Mucosa of descending colon (tissue), 3 donors: ENCODE results near the gene TMIE. TPM values are rescaled to one million over a fixed set of nuclear protein-coding genes. Genes with fewer than 3 reads are reported as not detected.
A peak's percentile ranks its signal among the peaks of the same experiment; 100 is the strongest.

Source experiments
- ATAC-seq: fragments of 200-7000 bp; cut with Tn5 transposase; one replicate; pipeline ENCODE4 v1.9.1; 2020; ENCODE audit warnings: mild to moderate bottlenecking, moderate library complexity
- DNase-seq, 3 donors: peaks; one replicate each; pipeline ENCODE4 v3.0.0-alpha.2; 2020
- H3K36me3 ChIP-seq: fragments of 200-600 bp; one replicate; pipeline ENCODE4 v1.8.0; 2021; ENCODE audit warnings: low read depth, mild to moderate bottlenecking
- H3K4me1 ChIP-seq: fragments of 200-600 bp; one replicate; pipeline ENCODE4 v1.8.0; 2021; ENCODE audit warnings: low read depth, mild to moderate bottlenecking
- H3K4me3 ChIP-seq: fragments of 200-600 bp; one replicate; pipeline ENCODE4 v1.8.0; 2021; ENCODE audit warnings: mild to moderate bottlenecking
- H3K9me3 ChIP-seq: fragments of 200-600 bp; one replicate; pipeline ENCODE4 v1.8.0; 2021; ENCODE audit warnings: mild to moderate bottlenecking
- CTCF ChIP-seq: fragments of 200-600 bp; IDR thresholded peaks from one replicate; pipeline ENCODE4 v1.8.0; 2022; ENCODE audit warnings: antibody characterized with exemption, mild to moderate bottlenecking
- intact Hi-C, 2 donors: fragments of 100-400 bp; cut with DNase I in 1 of 2; cut with micrococcal nuclease in 1 of 2; formaldehyde crosslinking; loops; one replicate each; pipeline versions ENCODE4 v1.11.0 to v1.11.1; 2022; cut with DNase I, micrococcal nuclease
- total RNA-seq, 3 donors: library from RNA; stranded (reverse); fragmentation: NEBNext Ultra II Directional in 2 of 3; extraction: Animal tissue kit (Norgen Biotek cat#: 25700) in 2 of 3; gene quantifications; one replicate each; pipeline versions ENCODE4 v1.2.1 to v1.2.4, GENCODE V29; 2021 to 2023
- donor health status: DM: no; HTN: no; CAD: no; lungs with moderate emphysema.
- donor health status: DM: no; HTN: no; CAD: no.
- donor health status: DM: no; HTN: yes; CAD: no.

The TMIE gene
- total RNA-seq, 3 donors from 2014 or later, result 0.23 to 1.1 TPM; not detected in 1

- DNase-seq (no peak), ATAC-seq (no peak)
- Histone ChIP-seq H3K4me3 (no peak overlapping the region), H3K4me1 (no peaks in the 10 kb centered on the region), H3K9me3 (no peaks in the 10 kb centered on the region), H3K36me3 (no peaks in the 10 kb centered on the region)
- TF ChIP-seq CTCF, result no peak
- intact Hi-C loops, result no loop called here
These were observed 18.2 kb upstream of the TMIE start for GRCh38 chr3:46682974-46683373.

- ATAC-seq (no peak), DNase-seq (no peak)
- H3K4me3 ChIP-seq, result no peak overlapping the region
- no peaks in the 10 kb centered on the region for H3K36me3 ChIP-seq
- H3K9me3 ChIP-seq, result no peaks in the 10 kb centered on the region
- no peaks in the 10 kb centered on the region for H3K4me1 ChIP-seq
- intact Hi-C loops, result no loop called here
- no peak for TF ChIP-seq CTCF
These were observed 16.3 kb upstream of the TMIE start for GRCh38 chr3:46684891-46685290.

- no peaks in the 10 kb centered on the region for H3K36me3 ChIP-seq
- no peak for TF ChIP-seq CTCF
- no peak for ATAC-seq
These were observed 15.7 kb upstream of the TMIE start for GRCh38 chr3:46685446-46685845.

GRCh38 chr3:46690798-46691197, 10.4 kb upstream of the TMIE start:
- Histone ChIP-seq H3K9me3 (no peaks in the 10 kb centered on the region), H3K4me1 (peaks cover 29% of the 10 kb centered on the region), H3K4me3 (no peak overlapping the region), H3K36me3 (no peaks in the 10 kb centered on the region)
- TF ChIP-seq CTCF, result no peak
- ATAC-seq (peak; percentile 63), DNase-seq (peak; percentile 81 to 83 (median 81))
- intact Hi-C loops, result no loop called here

More at GRCh38 chr3:46685446-46685845, 15.7 kb upstream of the TMIE start:
- no peak for DNase-seq
- no peak overlapping the region for H3K4me3 ChIP-seq
- no peaks in the 10 kb centered on the region for H3K9me3 ChIP-seq
- intact Hi-C loops, result no loop called here
- peaks cover 3% of the 10 kb centered on the region for H3K4me1 ChIP-seq

- no peak for TF ChIP-seq CTCF
- no peaks in the 10 kb centered on the region for H3K36me3 ChIP-seq
- ATAC-seq, result peak; percentile 81
- H3K9me3 ChIP-seq, result no peaks in the 10 kb centered on the region
- H3K4me1 ChIP-seq, result peaks cover 29% of the 10 kb centered on the region
- peak; percentile 91 to 94 (median 93) for DNase-seq
- peak overlapping the region; percentile 41 for H3K4me3 ChIP-seq
- intact Hi-C loops, result no loop called here
These were observed 8.6 kb upstream of the TMIE start for GRCh38 chr3:46692566-46692990.
